Activated CD8-positive, alpha-beta memory T cell treated with anti-CD3 and anti-CD28 coated beads, Interleukin-2, amount 50 U/mL, for 1 hour (primary cell): ENCODE data around the gene LEP.
"Not testable (repeated sequence)": the region's sequence is repeated elsewhere in the genome, so short reads cannot be mapped to it uniquely, and the experiment has no call there.

Experiments used
- DNase-seq: peaks from one replicate; pipeline ENCODE4 v3.0.0-alpha.2; 2020; ENCODE audit errors: extremely low read depth

LEP gene

DNA sequence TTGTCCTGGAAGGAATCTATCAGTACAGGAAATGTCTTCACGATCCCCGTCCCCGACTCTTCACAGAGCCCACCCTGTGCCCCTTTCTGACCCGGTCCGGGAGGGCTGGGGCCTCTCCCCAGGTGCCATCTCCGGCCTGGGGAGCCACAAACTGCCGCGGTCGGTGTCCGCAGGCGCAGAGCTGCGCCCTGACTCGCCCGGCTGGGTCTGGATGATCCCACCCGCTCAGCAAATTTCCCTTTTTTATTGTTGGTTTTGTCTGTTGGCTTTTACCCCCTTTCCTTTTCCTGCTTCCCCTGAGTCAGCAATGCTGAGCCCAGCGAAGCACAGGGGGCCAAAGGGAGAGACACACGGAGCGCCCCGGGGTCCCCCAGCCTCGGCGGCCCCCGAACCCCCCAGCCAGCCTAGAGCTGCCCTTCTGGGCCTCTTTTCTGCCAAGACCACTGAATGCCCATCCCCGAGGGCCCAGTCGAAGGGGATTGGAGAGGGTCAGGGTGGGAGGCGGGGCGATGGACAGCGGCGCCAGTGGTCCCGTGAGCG is 30.9 kb downstream of the LEP start:
- DNase-seq, result no peak

DNA sequence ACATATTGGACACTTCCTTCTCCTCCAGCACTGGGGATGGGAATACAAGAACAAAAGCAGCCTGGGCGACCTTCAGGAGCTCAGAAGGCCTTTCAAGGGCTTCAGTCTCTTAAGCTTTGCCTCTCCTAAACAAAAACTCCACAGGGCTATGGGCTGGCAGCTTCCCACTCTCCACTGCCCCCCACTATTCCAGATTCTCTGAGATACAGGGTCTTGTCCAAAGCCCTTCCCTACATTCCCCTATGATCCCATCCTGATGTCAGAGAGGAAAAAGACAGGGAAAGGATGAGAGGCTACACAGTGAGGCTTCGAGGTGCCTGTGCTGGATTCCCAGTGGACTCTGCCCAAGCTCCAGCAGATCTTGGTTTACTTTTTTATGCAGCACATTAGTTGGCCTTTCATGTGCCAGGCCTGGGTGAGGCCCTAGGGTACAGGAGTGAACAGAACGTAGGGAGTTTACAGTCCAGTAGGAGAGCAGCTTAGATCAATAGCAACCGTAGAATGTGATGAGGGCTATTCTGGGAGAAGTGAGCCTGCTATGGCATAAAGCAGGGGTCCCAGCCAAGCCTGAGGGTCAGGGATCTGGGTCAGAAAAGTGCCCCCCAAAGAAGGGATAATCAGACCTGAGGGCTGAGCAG is 33.3 kb downstream of the LEP start:
- no peak for DNase-seq

DNA sequence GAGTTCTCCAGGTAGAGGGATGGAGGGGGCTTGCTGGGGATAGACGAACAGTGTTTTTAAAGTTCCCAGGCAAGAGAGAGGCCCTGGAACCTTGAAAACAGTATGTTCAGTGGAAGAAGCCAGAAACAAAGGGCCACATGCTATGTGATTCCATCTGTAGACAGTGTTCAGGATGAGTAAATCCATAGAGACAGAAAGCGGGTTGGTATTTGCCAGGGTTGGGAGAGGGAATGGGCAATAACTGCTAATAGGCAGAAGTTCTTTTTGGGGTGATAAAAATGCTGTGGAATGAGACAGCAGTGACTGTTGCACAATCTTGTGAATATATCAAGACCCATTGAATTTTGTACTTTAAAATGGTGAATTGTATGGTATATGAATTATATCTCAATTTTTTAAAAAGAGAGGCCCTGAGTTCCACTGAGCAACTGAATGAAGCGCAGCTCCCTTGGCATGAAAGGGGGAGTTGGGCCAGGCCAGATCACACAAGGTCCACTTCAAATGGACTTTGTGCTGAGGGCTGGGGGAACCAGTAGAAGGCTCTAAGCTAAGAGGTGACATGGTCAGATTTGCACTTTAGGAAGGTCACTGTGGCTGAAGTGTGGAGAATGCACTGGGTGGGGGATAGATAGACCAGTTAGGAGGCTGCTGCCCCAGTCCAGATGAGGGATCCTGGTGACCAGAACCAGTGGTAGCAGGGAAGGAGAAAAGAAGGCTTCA is 34.0 kb downstream of the LEP start:
- DNase-seq, result no peak

DNA sequence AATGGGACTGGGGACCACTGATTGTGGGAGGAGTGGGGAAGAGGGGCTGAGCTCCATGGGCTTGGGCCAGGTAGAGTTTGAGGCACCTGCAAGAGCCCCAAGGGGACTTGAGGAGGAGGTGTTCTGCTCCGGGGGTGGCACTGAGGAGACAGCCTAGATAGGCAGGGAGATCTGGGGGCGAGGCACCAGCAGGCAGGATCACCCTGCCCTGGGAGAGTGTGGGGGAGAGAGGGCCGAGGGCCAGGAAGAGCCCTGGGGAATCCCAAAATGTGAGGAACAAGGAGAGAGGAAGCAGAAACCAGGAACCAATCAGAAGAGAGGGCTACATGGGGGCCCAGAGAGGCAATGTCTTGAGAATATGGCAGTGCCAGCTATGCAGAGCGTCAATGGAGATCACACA is 34.6 kb downstream of the LEP start:
- DNase-seq, result no peak

DNA sequence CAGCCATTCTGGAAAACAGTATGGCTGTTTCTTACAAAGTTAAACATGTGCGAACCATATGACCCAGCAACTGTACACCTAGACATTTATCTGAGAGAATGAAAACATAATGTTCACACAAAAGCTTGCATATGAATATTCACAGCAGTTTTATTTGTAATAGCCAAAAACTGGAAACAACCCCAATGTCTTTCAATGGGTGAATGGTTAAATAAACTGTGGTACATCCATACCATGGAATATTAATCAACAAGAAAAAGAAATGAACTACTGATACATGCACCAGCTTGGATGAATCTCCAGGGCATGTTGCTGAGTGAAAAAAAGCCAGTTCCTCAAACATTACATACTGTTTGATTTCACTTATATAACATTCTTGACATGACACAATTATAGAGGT is 37.3 kb downstream of the LEP start:
- DNase-seq, result no peak

DNA sequence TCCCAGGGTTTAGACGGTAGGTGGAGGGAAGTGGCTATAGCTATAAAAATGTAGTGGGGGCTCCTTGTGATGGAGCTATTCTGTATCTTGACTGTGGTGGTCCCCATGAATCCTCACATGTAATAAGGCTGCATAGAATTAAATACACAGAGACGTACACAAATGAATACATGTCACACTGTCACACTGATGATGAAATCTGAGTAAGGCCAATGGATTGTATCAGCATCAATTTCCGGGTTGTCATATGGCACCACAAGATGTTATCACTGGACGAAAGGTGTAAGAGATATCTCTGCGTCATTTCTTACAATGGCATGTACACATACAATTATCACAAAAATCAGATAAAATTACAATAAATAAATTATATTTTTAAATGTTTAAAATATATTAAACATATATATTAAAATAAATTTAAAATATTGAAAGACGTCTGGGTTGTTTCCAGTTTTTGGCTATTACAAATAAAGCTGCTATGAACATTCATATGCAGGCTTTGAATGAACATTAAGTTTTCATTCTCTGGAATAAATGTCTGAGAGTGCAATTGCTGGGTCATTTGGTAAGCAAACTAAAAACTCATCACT is 38.1 kb downstream of the LEP start:
- no peak for DNase-seq

DNA sequence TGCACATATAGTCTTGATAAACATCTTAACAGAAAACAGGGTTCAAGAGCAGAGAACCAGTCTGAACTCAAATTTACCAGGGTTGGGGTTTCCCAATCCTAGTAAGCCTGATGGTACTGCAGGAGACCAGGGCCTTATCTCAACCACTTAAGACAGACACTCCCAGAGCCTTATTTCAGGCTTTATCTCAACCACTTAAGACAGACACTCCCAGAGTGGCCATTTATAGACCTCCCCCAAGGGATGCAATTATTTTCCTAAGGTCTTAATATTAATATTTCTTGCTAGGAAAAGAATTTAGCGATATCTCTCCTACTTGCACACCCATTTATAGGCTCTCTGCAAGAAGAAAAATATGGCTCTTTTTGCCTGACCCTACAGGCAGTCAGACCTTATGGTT is 39.4 kb downstream of the LEP start:
- not testable (repeated sequence) for DNase-seq

DNA sequence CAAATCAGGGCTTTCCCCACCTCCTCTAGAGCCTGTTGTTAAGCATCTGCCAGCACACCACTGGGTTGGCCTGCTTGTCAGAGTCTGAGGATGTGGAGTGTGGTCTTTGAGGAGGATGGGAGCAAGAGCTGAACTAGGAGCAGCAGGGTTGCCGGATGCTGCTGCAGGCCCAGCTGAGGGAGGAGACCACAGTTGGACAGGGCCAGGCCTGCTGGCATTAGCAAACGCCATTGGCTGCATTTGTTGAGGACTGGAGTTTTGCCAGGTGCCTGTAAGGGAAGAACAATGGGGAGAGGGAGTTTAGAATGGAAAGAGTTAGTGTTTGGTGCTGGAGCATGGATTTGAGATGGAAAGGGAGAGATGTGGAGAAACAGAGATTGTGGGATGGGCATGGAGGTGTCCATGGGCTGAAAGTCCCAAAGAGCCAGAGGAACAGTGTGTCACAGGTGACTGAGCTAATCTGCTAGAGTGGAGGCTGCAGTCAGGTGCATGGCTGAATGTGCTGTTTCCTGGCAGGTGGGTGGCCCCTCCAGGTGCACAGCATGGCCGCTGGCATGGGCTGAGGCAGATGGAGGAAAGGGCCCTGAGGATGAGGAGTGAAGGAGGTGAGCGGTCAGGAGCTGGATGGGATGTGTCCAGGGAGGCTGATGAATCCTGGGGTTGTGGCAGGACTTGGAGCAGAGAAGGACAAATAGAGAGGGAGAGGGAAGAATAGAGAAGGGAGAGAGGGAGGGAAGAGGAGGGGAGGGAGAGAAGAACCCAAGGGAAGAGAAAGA is 40.7 kb downstream of the LEP start:
- DNase-seq, result no peak

DNA sequence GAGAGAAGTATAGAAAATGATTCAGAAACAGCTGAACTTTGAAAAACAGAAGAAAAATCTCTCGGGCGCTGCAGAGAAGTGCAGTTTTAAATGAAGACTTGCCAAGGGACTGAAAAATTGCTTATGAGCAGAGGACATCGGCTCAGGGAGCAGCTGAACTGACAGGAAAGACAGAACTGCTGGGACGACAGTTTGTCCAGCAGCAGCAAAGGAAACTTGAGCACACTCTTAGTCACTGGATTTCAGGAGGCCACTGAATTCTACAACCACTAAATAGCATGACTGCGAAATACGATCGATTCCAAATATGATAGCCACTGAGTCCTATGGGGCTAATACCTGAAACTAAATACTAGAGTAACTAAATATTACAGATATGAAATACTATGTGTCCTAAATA is 43.0 kb downstream of the LEP start:
- no peak for DNase-seq

DNA sequence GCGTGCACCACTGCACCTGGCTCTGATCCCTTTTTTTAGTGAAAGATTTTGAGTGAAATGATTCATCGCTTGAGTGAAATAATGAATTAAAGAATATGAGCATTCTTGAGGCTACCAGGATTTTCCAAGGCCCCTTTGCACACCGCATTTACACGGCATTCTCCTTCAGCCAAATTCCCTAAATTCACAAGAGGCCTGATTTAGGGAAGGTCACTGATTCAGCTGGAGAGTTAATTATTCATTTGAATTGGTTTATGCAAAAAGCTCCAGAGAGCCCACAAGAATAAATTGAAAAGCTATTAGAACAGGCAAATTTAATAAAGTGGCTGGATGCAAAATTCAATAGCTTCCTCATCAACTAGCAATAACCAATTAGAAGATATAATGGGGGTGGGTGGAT is 46.5 kb downstream of the LEP start:
- DNase-seq, result no peak

DNA sequence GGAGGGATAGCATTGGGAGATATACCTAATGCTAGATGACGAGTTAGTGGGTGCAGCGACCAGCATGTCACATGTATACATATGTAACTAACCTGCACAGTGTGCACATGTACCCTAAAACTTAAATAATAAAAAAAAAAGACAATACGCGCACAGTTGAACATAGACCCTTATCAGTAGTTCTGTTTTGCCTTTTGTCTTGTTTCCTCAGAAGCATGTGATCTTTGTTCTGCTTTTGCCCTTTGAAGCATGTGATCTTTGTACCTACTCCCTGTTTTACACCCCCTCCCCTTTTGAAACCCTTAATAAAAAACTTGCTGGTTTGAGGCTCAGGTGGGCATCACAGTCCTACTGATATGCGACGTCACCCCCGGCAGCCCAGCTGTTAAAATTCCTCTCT is 56.9 kb downstream of the LEP start:
- DNase-seq, result not testable (repeated sequence)

DNA sequence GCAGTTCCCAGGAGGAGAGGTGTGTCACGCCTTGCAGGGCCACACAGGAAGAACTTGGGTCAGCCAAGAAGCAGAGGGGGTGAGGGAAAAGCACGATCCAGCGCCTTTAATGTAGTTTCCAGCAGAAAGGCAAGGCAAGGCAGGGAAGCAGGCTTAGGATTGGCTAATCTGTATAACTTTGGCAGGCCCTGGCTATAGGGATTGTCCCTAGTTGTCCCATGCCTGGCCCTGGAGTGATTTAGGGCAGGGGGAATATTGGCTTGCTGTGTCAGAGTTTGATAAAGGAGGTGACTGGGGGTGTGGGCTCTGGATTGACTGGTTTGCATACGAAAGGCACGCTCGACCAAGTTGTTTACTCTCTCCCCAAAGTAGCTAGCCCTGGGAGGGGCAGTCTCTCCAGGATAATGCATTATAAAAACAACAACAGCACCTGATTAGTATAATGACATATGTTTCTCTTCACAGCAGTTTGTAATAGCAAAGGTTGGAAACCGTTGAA is 58.1 kb downstream of the LEP start:
- no peak for DNase-seq

DNA sequence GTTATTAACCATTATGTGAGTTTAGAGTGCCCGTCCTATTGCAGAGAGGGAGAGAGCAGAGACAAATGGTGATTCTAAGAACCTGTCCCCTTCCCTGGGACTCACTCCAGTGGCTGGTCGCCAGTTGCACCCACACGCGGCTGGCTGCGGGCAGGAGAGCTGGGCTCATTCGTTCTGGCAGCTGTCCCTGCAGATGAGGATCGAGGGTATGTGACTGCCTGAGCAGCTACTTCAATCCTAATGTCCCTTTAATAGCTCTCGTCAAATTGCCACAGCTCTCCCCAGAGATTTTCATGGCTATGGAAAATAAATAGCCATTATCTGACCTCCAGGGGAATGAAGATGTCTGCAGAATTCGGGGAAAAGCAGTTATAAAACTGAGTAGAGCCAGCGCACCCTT is 61.1 kb downstream of the LEP start:
- DNase-seq, result no peak

DNA sequence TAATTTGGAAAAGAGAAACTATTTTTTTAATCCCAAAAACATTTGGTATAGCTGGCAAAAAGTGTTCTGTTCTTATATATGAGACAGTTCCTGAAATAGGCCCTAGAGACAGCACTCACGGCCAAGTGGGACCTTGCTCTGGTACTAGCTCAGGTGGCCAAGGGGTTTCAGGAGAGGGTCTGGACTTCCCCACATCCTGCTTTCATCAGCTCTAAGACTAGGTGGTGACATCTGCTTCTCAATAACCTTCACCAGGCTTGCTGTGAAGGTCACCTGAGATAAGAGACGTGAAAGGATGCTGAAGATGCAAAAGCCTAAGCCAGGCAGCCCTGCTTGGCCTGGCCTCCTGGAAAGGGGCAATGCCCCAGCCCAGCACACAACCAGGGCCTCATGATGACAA is 62.1 kb downstream of the LEP start:
- DNase-seq, result no peak

DNA sequence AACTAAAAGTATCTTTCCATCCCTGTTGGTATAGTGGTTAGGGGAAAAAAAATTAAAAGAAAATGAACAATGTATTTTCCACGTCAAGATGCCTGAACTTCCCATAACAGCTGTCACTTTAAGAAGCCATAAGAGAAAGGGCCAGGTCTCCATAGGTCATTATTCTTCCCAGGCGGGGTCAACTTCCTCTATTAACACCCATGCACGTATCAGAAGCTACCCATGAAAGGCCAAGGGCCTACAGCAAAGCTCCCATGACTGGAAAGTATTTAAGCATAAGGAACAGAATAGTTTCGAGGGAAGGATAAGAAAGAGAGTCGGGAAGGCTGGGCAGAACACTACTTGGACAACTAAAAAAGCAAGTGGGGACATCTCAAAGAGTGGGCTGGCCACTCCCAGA is 62.6 kb downstream of the LEP start:
- no peak for DNase-seq

DNA sequence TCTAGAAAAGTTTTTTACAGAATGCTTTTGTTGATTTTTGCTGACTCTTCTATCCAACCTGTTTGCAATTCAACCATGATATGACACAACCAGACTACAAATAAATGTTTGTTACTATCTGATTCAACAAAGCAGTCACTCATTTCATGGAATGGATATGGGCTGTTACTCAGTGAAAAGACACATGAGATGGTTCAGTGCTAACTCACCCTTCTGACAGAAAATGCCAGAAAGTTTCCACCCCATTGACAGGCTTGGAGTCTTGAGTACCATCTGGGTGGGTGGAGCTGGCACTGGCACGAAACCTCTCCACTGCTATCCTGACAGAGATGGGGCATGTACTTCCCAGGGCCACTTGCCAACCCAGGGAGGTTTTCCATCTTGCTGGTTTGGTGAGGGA is 63.1 kb downstream of the LEP start:
- DNase-seq, result no peak

DNA sequence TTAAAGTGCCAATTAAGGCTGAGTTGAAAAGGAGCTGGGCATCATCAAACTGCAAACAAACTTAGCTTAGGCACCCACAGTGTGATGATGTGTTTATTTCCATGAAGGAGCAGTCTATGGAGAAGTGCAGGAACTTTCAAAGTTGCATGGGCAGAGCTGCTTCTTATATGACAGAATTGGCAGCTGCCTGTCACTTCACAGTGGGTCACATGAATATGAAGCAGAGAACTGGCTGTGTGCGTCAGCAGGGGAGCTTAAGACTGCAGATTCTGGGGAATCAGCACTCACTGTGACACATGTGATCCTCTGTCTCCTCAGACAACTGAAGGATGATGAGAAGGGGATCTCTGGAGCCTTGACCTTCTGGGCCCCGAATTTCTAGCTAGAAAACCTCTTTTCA is 66.0 kb downstream of the LEP start:
- DNase-seq, result no peak
